ENCODE measurements around the gene WAC. TPM values are rescaled to one million over a fixed set of nuclear protein-coding genes. Genes with fewer than 3 reads are reported as not detected.
"Not testable (repeated sequence)": the region's sequence is repeated elsewhere in the genome, so short reads cannot be mapped to it uniquely, and the experiment has no call there.

The WAC gene
- total RNA-seq, 1 donor from 2014 or later, result 135 TPM

DNA sequence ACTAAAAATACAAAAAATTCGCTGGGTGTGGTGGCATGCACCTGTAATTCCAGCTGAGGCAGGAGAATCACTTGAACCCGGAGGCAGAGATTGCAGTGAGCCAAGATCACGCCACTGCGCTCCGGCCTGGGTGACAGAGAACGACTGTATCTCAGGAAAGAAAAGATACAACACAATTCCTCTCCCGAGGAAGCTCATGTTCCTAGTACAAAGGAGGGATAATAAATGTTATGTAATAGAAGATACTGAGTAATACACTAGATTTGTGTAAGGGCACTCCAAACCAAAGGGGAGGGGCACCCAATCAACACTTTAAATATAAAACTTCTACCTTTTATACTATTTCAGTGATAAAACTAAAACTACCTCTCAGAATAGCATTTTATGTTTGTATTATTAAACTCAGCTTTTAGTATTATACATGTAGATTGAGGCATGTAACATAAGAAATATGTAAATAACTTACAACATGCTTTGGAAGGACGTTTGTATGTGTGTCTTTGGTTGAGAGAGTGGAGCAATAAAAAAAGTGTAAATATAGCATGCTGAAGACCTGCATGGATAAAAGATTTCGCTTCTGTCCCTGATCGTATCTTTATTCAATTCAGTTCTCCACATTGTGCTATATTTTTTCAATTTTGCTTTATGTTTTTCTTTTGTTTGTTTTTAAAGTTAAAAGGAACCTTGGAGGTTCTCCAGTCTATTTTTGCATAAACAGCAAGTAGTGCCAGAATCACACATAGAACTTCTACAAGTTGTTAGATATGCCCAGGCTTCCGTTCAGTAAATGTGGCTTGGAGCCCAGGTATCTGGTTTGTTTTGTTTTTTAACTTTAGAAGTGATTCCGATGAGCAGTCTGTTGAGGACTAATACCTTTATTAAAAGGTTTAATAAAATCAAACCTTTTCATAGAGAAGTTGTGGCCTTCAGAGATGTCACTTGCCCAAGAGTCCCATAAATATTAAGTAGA, 71.9 kb downstream of the WAC start:
- intact Hi-C loops (cut with micrococcal nuclease), result no loop called here

DNA sequence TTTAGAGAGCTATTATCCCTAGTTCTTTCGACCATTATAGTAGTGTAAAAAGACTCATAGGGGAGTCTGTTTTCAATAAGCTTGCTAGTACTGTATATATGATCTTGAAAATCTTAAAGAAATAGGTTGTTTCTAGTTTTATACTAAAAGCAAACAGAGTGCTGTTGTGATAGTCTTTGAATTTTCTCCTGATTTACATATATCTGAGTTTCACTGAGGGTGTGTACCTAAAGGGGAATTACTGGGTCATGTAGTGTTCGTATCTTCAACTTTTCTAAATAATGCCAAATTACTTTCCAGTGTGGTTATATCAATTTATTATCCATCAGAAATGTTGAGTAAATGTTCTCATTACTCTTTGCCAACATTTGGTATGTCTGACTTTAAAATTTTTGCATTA, 73.7 kb downstream of the WAC start:
- intact Hi-C loops (cut with micrococcal nuclease), result no loop called here

DNA sequence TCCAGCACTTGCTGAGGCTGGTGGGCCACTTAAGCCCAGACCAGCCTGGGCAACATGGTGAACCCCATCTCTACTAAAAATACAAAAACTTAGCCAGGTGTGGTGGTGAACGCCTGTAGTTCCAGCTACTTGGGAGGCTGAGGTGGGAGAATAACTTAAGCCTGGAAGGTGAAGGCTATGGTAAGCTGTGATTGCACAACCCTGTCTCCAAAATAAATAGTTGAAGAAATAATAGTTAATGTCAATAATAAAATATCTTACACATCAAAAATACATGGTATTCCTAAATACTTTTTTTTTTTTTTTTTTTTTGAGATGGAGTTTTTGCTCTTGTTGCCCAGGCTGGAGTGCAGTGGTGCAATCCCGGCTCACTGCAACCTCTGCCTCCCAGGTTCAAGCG, 76.7 kb downstream of the WAC start:
- intact Hi-C loops (cut with micrococcal nuclease), result not testable (repeated sequence)

DNA sequence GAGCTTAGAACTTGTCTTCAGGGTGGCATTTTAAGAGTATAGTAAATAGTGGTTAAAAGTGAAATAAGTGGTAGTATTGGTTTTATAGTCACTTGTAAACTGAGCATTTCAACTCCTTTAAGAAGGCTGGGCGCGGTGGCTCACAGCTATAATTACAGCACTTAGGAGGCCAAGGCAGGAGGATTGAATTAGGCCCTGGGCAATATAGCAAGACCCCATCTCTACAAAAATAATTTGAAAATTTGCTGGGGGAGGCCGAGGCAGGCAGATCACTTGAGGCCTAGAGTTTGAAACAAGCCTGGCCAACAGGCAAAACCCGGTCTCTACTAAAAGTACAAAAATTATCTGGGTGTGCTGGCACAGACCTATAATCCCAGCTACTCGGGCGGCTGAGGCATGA, 80.0 kb downstream of the WAC start:
- intact Hi-C loops (cut with micrococcal nuclease), result no loop called here

DNA sequence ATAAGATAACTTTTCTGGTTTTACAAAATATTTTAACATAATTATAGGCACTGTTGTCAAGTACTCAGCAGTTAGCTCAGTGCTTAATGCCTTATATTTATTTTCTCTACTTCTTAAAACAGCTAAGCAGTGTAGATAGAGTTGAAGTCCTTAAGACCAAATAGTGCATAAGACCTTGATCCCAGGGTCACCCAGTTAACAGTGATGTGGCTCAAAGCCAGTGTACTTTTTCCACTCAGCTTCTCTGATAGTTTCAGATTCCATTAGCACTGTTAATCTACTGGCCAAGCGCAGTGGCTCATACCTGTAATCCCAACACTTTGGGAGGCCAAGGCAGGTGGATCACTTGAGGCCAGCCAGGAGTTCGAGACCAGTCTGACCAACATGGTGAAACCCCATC, 83.6 kb downstream of the WAC start:
- intact Hi-C loops (cut with micrococcal nuclease), result no loop called here

DNA sequence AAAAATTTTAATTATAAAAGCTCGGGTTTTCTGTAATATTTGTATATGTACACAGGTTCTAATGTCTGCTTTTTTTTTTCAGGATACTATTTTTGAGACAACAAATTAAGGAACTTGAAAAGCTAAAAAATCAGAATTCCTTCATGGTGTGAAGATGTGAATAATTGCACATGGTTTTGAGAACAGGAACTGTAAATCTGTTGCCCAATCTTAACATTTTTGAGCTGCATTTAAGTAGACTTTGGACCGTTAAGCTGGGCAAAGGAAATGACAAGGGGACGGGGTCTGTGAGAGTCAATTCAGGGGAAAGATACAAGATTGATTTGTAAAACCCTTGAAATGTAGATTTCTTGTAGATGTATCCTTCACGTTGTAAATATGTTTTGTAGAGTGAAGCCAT, 86.5 kb downstream of the WAC start:
- intact Hi-C loops (cut with micrococcal nuclease), result no loop called here

DNA sequence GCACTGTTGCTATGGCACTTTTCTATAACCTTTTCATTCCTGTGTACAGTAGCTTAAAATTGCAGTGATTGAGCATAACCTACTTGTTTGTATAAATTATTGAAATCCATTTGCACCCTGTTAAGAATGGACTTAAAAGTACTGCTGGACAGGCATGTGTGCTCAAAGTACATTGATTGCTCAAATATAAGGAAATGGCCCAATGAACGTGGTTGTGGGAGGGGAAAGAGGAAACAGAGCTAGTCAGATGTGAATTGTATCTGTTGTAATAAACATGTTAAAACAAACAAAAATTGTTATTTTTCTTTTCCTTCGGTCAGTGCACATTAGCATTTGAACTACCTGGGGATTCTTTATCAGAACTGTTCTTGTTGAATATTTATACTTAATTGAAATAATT, 87.3 kb downstream of the WAC start:
- intact Hi-C loops (cut with micrococcal nuclease), result no loop called here

DNA sequence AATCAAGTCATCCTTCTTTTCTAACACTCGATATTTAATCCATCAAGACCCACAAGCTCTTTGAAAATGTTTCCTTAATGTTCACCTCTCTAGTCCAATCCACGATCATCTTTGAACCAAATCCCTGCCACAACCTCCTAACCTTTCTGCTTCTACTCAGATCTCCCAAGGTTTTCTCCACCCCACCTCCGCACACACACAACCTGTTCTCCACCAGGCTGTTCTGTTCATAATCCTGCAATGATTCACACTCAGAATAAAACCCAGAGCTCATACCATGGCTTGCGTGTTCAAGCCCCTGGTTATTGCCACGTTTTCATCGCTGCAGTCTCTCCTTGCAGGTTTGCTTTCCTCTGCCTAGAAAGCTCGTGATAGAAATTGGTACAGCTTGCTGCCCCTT, 90.6 kb downstream of the WAC start:
- intact Hi-C loops (cut with micrococcal nuclease), result no loop called here

DNA sequence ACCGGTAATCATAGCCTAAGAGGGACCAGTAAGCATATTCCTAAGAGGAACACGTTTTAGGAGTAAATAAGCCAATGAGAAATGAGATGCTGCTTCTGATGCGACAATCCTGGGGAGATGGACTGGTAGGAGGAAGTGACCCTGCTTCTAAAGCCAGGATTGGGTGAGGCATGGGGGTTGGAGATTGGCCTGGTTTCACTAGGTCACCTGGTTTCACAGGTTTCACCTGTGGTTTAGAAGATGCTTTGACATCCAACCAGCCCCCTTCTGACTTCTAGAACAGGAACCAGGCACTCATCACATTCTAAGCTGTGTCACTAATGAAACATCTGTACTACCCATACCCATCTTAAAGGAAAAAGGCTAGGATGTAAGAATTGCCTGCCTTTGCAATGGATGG, 91.4 kb downstream of the WAC start:
- intact Hi-C loops (cut with micrococcal nuclease), result no loop called here

DNA sequence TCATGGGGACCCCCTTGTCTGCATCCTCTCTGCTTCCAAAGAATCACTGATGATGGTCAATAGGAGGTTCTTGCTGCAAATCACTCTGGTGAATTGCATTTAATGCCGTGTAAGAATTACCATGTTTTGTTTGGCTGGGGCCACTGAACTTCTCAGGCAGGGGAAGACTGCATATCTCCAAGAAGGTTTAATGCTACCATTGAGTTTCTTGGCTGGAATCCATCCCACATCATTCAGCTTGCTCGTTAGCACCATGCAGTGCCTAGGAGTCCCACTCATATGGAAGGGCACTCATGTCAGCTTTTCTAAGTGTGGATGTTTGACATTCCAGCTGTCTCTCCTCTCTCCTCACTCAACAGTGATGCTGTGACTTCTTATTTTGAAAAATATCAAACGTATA, 94.2 kb downstream of the WAC start:
- intact Hi-C loops (cut with micrococcal nuclease), result no loop called here

DNA sequence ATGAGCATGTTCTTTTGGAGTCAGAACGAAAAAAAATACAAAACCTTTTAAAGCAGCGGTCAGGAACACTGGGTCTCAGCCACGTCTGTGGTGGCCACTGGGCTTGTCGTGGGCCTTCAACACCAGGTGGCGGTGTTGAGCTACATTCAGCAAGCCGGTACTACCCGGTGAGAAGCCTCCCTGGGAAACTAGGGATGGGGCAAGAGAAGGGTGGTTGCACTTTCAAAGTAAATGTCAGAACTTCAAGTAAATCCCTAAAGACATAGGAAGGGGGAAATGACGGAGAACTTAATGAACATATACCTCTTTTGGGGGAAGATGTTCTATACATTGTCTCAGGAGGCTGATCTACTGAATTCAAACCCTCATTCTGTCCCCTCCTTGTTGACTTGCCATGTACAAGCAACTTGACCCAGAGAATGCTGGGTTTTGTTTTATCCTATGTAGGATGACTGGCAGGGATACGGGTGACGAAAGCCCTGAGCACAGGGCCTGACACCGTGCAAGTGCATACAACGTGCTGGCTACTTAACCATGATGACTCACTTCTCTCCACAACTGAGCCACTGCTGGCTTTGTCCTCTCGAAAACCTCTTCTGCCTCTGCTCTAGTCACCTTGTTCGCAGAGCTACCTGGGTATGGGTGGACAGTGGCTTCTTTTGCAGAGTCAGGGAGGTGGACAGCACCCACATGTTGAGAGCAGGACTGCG, 95.4 kb downstream of the WAC start:
- intact Hi-C loops (cut with micrococcal nuclease), result loop anchor here (1.0 kb wide), 1 partner anchor 676 kb away; no protein-coding TSS in a partner anchor

DNA sequence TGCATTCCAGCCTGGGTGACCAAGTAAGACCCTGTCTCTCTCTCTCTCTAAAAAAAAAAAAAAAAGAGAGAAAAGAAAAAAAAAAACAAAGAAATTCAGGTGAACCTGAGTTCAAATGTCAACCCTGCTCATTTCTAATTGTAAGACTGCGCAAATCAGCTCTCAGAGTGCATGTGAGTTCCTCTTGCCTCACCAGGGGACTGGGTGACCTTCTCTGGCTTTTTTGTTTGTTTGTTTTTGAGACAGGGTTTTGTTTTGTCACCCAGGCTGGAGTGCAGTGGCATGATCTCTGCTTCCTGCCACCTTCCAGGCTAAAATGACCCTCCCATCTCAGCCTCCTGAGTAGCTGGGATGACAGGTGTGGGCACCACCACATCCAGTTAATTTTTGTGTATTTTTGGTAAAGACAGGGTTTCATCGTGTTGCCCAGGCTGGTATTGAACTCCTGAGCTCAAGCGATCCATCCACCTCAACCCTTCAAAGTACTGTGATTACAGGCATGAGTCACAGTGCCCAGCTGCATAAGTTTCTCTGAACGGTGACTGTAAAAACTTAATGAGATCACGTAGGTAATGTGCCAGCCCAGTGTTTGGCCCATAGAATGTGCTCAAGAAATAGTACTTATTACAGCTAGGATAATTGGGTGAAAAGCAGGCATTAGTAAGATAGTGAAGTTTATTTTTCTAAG, 99.1 kb downstream of the WAC start:
- intact Hi-C loops (cut with micrococcal nuclease), result no loop called here

DNA sequence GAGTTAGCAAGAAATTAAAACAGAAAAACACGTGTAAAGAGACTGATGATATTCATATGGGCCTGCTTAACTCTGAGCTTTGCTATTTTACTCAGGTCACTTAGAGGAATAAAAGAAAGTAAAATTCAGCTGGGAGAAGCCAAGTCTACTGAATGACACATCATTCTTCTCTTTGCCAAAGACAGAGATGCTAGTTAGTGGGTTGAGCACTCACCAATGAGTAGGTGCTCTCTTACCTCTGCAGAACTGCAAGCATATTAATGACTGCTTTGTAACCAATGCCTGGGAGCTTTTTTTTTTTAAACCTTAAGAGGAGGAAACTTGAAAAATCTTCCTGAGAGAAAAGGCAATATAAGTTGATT, 99.6 kb downstream of the WAC start:
- intact Hi-C loops (cut with micrococcal nuclease), result no loop called here

DNA sequence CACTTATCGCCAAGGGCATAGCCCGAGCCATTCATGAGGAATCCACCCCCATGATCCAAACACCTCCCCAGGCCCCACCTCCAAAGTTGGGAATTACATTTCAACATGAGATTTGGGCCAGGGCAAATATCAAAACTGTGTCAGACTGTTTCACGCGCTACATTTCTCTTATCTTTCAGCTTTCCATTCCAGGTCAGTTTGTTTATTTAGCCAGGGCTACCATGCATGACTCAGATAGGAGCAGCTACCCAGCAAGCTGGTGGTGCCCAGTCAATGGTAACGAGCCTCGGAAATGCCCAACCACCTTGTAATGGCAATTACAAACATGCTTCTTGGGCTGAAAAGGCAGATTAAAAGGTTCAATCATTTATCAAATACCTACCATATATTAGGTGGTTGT, 100.8 kb downstream of the WAC start:
- intact Hi-C loops (cut with micrococcal nuclease), result no loop called here

DNA sequence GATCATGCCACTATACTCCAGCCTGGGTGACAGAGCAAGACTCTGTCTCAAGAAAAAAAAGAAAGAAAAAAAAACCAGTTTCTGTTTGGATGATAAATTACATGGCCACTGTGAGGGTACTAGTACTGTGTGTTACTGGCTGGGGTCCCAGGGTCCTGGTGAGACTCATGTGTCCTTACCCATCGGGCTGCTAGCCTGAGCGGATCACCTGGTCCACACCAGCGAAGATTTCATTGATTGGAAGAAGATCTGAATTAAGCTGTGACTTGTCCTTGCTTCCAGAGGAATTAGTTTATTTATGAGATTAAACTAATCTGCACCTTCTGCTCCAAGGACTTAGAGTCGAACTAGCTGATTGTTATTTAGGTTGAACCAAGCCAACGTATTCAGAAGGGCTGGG, 104.4 kb downstream of the WAC start:
- intact Hi-C loops (cut with micrococcal nuclease), result no loop called here

DNA sequence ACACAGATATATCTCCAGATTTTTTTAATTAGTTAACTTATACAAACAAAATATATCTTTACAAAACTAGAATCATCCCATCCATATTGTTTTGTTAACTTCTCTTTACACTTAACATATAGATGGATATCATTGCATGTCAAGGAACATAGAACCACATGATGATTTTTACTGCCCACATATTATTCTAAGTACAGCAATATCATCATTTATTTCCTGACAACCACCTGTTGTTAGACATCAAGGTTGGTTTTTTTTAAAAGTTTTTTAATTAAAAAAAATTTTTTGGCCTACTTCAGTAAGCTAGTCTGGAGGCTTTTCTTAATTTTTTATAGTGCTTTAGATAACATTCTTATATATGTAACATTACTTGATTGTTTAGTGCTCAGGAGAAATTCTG, 105.5 kb downstream of the WAC start:
- intact Hi-C loops (cut with micrococcal nuclease), result no loop called here

DNA sequence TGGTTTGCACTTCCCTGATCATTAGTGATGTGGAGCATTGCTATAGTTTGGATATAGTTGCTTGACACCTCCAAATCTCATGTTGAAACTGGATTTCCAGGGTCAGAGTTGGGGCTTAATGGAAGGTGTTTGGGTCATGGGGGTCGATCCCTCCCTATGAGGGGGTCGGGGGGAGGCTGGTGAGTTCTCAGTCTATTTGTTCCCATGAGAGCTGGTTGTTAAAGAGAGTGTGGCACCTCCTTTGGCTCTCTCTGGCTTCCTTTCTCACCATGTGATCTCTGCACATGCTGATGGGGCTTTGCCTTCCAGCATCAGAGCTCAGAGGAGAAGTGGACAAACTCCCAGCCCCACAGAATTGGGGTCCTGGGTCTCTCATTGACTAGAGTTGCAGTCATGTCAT, 107.6 kb downstream of the WAC start:
- intact Hi-C loops (cut with micrococcal nuclease), result no loop called here

DNA sequence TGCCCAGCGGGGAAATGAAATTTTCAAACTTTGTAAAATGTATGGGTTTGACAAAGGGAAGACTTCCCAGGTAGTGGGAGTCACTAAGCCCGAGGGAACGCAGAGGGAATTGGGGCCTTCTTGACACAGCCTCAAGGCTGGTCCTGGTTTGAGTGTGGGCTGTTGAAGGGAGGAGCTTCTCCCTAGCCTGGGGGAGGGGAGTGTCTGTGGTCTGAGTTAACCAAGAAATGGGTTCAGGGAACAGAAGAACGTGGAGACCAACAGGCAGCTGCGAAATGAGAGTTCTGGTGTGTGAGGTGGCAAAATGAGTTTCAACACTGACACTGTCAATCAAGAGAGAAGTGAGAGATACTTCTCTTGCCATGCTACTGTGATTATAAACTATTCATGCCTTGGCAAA, 111.7 kb downstream of the WAC start:
- intact Hi-C loops (cut with micrococcal nuclease), result no loop called here

DNA sequence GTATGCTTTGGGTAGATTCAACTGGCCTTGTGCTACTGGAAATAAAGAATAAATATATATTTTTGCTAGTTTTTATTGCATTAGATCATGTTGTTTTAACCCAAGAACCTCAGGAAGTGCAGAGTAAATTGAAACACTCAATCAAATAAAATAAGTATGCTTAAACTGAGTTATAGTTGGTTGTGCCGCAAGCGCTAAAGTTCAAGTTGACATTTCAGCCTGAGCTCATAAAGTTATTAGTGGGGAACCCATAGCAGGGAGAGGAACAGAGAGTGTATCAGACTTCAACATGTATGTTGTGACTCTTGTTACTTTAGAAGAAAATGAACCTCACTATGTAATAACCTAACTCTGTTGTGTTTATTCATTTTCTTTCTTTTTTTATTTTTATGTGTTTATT, 119.2 kb downstream of the WAC start:
- intact Hi-C loops (cut with micrococcal nuclease), result no loop called here

DNA sequence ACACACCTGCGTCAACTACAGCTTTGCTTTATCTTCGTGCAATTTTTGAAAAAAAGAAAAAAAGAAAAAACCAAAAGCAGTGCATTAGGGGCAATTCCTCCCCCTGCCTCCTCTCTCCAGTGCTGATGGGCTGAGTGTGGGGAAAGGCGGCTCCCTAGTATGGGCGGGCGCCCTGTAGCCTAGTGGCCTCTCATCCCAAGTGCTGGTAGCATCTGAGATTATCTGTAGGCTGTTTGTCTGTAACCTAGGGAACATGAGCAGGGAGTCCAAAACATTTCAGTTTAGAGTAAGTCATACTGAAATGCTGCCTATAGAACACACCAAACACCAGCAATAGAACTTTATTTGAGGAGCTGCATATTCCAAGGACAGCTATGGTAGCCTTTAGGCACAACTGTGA, 119.8 kb downstream of the WAC start:
- intact Hi-C loops (cut with micrococcal nuclease), result no loop called here

DNA sequence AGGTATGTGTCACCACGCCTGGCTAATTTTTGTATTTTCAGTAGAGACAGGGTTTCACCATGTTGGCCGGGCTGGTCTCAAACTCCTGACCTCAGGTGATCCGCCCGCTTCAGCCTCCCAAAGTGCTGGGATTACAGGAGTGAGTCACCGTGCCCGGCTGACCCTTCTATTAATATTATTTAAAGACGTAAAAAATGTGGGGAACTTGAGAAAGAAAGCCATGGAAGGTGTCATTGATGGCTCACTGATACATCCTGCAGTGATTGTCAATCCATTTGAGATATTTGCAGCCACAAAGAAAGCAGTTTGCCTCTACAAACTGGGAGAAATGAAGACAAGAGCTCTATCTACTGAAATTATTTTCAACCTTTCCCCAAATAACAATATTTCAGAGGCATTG, 125.9 kb downstream of the WAC start:
- intact Hi-C loops (cut with micrococcal nuclease), result not testable (repeated sequence)

DNA sequence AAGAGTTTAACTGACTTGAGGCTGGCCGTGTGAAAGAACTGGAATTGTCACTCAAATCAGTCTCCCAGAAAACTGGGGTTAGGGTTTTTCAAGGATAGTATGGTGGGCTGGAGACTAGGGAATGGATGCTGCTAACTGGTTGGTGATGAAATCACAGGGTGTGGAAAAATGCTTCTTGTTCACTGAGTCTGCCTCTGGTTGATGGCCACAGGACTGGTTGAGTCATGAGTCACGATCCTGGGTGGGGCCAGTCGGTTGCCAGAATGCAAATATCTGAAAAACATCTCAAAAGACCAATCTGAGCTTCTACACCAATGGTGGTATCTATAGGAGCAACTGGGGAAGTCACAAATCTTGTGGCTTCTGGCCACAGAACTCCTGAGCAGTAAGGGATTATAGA, 128.1 kb downstream of the WAC start:
- intact Hi-C loops (cut with micrococcal nuclease), result no loop called here
